HEK293 (cell line): ENCODE results near the gene STPG2.

Source experiments
- KLF16 ChIP-seq: fragments of 450-650 bp; formaldehyde crosslinking; IDR thresholded peaks from 2 replicates; pipeline ENCODE4 v1.5.1; 2017; ENCODE audit warnings: missing biosample characterization, missing genetic modification characterization
- WT1 ChIP-seq: fragments of 450-650 bp; formaldehyde crosslinking; IDR thresholded peaks from 2 replicates; pipeline ENCODE4 v1.5.1; 2016; ENCODE audit warnings: missing biosample characterization, missing genetic modification characterization
- ZNF10 ChIP-seq: fragments of 450-650 bp; formaldehyde crosslinking; IDR thresholded peaks from 2 replicates; pipeline ENCODE4 v1.5.1; 2017; ENCODE audit warnings: missing biosample characterization, missing genetic modification characterization
- ZNF19 ChIP-seq: fragments of 450-650 bp; formaldehyde crosslinking; IDR thresholded peaks from 2 replicates; pipeline ENCODE4; 2016; ENCODE audit warnings: missing biosample characterization, missing genetic modification characterization, low read depth
- ZNF670 ChIP-seq: fragments of 450-650 bp; formaldehyde crosslinking; IDR thresholded peaks from 2 replicates; pipeline ENCODE4 v1.5.1; 2016; ENCODE audit warnings: missing biosample characterization, missing genetic modification characterization, low read depth
- ZNF701 ChIP-seq: fragments of 450-650 bp; formaldehyde crosslinking; IDR thresholded peaks from 2 replicates; pipeline ENCODE4 v1.5.1; 2016; ENCODE audit warnings: missing biosample characterization, missing genetic modification characterization
- ZNF792 ChIP-seq: fragments of 450-650 bp; formaldehyde crosslinking; IDR thresholded peaks from 2 replicates; pipeline ENCODE4 v1.5.1; 2016; ENCODE audit warnings: missing biosample characterization, missing genetic modification characterization
- TF ChIP-seq, protein P1 (sequence below): fragments of 450-650 bp; formaldehyde crosslinking; IDR thresholded peaks from 2 replicates; pipeline ENCODE4 v1.5.1; 2016; ENCODE audit warnings: missing biosample characterization, missing genetic modification characterization
- TF ChIP-seq, protein P2 (sequence below): fragments of 450-650 bp; IDR thresholded peaks from 2 replicates; pipeline ENCODE4 v1.5.1; 2018; ENCODE audit warnings: missing biosample characterization, missing genetic modification characterization

DNA sequence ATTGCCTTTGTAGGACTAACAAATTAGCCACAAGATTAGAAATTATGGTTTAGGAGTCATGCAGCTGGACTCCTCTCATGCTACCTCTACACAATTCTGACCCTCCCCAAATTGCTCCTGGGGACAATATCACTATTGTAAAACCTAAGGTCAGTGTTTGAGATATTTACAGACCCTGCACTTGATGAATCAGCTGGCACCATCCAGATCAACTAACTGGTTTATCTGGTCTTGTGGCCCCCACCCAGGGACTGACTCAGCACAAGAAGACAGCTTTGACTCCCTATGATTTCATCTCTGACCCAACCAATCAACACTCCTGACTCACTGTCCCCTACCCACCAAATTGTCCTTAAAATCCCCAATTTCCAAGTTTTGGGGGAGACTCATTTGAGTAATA, 192.4 kb downstream of the STPG2 start:
- TF ChIP-seq WT1 (tag by site-specific recombination), result no peak
- TF ChIP-seq, protein P1, sequence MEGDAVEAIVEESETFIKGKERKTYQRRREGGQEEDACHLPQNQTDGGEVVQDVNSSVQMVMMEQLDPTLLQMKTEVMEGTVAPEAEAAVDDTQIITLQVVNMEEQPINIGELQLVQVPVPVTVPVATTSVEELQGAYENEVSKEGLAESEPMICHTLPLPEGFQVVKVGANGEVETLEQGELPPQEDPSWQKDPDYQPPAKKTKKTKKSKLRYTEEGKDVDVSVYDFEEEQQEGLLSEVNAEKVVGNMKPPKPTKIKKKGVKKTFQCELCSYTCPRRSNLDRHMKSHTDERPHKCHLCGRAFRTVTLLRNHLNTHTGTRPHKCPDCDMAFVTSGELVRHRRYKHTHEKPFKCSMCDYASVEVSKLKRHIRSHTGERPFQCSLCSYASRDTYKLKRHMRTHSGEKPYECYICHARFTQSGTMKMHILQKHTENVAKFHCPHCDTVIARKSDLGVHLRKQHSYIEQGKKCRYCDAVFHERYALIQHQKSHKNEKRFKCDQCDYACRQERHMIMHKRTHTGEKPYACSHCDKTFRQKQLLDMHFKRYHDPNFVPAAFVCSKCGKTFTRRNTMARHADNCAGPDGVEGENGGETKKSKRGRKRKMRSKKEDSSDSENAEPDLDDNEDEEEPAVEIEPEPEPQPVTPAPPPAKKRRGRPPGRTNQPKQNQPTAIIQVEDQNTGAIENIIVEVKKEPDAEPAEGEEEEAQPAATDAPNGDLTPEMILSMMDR, result no peak
- no peak for TF ChIP-seq ZNF792
- no peak for TF ChIP-seq ZNF19
- TF ChIP-seq ZNF10 (tag by site-specific recombination), result no peak
- no peak for TF ChIP-seq ZNF701 (tag by site-specific recombination)
- TF ChIP-seq, protein P2, sequence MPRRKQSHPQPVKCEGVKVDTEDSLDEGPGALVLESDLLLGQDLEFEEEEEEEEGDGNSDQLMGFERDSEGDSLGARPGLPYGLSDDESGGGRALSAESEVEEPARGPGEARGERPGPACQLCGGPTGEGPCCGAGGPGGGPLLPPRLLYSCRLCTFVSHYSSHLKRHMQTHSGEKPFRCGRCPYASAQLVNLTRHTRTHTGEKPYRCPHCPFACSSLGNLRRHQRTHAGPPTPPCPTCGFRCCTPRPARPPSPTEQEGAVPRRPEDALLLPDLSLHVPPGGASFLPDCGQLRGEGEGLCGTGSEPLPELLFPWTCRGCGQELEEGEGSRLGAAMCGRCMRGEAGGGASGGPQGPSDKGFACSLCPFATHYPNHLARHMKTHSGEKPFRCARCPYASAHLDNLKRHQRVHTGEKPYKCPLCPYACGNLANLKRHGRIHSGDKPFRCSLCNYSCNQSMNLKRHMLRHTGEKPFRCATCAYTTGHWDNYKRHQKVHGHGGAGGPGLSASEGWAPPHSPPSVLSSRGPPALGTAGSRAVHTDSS, result no peak
- no peak for TF ChIP-seq KLF16 (tag by site-specific recombination)
- no peak for TF ChIP-seq ZNF670 (tag by site-specific recombination)
